Activated B cell treated with CpG ODN at 0.5 μM for 24 hours (primary cell): ENCODE measurements around the gene SMCHD1. TPM values are rescaled to one million over a fixed set of nuclear protein-coding genes. Genes with fewer than 3 reads are reported as not detected.
"Not testable (repeated sequence)": the region's sequence is repeated elsewhere in the genome, so short reads cannot be mapped to it uniquely, and the experiment has no call there.

Experiments used
- ATAC-seq: fragments of 200-7000 bp; cut with Tn5 transposase; one replicate; pipeline ENCODE4 v1.10.0; 2021; ENCODE audit warnings: low read depth, mild to moderate bottlenecking, moderate library complexity
- CTCF ChIA-PET: fragments of 350-600 bp; sonication (Branson Sonifier 250); formaldehyde crosslinking; loops from one replicate; lab custom pipeline; 2021; ENCODE audit warnings: antibody characterized with exemption; lab: Charles Lee
- POLR2A ChIA-PET: fragments of 350-600 bp; sonication (Branson Sonifier 250); formaldehyde crosslinking; loops from one replicate; lab custom pipeline; 2021; ENCODE audit warnings: antibody characterized with exemption; lab: Charles Lee
- DNase-seq: peaks from one replicate; pipeline ENCODE4 v3.0.0; 2022
- H3K27ac Mint-ChIP-seq: one replicate; pipeline ENCODE4 v1.8.0; 2020; ENCODE audit warnings: mixed read lengths
- H3K27me3 Mint-ChIP-seq: one replicate; pipeline ENCODE4 v1.8.0; 2021; ENCODE audit warnings: mixed read lengths
- H3K36me3 Mint-ChIP-seq: one replicate; pipeline ENCODE4 v1.8.0; 2021; ENCODE audit warnings: low read depth, mixed read lengths
- H3K4me1 Mint-ChIP-seq: one replicate; pipeline ENCODE4 v1.8.0; 2021; ENCODE audit warnings: mixed read lengths
- H3K4me3 Mint-ChIP-seq: one replicate; pipeline ENCODE4 v1.8.0; 2020; ENCODE audit warnings: mild to moderate bottlenecking, mixed read lengths
- H3K9me3 Mint-ChIP-seq: one replicate; pipeline ENCODE4 v1.8.0; 2020; ENCODE audit warnings: mixed read lengths
- intact Hi-C: fragments of 100-400 bp; cut with micrococcal nuclease; formaldehyde crosslinking; loops from one replicate; pipeline ENCODE4 v1.15.1; 2024
- total RNA-seq: library from RNA; stranded (reverse); gene quantifications from 2 replicates; pipeline ENCODE4 v1.2.3, GENCODE V29; 2022
- TF ChIP-seq, protein P1 (sequence below): fragments of 200-600 bp; IDR thresholded peaks from one replicate; pipeline ENCODE4 v1.8.0; 2022; ENCODE audit warnings: antibody characterized with exemption, mild to moderate bottlenecking

Gene SMCHD1
- total RNA-seq, 1 donor from 2014 or later = 144 TPM

DNA sequence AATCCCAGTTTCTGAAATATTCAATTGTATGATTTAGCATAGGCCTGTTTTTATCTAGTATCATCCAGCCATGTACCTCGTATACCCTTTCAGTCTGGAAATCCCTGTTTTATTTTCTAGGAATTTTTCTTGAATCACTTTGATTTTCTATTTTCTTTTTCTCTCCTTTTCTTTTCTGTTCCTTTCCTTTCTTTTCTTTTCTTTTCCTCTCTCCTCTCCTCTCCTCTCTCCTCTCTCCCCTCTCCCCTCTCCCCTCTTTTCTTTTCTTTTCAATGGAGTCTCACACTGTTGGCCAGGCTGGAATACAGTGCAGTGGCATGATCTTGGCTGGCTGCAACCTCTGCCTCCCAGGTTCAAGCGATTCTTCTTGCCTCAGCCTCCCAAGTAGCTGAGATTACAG is 63.5 kb downstream of the SMCHD1 start:
- H3K36me3 Mint-ChIP-seq = peaks cover 93% of the 10 kb centered on the region
- H3K4me3 Mint-ChIP-seq = no peak overlapping the region
- CTCF ChIA-PET = no interaction called here
- no peaks in the 10 kb centered on the region for H3K9me3 Mint-ChIP-seq
- intact Hi-C loops = no loop called here
- no peak for DNase-seq
- H3K4me1 Mint-ChIP-seq = peaks cover 17% of the 10 kb centered on the region
- H3K27me3 Mint-ChIP-seq = no peaks in the 10 kb centered on the region
- POLR2A ChIA-PET = no interaction called here
- no peak overlapping the region for H3K27ac Mint-ChIP-seq
- TF ChIP-seq, protein P1, sequence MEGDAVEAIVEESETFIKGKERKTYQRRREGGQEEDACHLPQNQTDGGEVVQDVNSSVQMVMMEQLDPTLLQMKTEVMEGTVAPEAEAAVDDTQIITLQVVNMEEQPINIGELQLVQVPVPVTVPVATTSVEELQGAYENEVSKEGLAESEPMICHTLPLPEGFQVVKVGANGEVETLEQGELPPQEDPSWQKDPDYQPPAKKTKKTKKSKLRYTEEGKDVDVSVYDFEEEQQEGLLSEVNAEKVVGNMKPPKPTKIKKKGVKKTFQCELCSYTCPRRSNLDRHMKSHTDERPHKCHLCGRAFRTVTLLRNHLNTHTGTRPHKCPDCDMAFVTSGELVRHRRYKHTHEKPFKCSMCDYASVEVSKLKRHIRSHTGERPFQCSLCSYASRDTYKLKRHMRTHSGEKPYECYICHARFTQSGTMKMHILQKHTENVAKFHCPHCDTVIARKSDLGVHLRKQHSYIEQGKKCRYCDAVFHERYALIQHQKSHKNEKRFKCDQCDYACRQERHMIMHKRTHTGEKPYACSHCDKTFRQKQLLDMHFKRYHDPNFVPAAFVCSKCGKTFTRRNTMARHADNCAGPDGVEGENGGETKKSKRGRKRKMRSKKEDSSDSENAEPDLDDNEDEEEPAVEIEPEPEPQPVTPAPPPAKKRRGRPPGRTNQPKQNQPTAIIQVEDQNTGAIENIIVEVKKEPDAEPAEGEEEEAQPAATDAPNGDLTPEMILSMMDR = no peak
- ATAC-seq = no peak

DNA sequence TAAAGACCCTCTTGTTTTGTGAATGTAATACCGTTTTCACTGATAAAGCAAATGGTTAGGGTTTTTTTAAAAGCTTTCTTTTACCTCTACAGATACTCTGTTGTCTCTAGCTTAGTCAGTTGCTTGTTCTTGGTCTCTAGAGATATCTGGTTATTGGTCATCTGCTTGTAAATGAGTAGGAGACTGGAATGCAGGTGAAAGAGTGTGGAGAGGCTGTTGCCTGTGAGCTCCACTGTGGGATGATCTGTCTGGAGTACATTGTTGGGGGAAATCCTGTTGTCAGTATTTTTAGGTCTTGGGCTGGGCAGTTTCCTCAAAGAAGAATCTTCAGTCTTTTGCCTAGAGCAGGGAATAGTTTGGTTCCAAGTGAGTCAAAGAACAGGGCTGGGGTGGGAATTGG is 67.7 kb downstream of the SMCHD1 start:
- ATAC-seq (no peak), DNase-seq (no peak)
- Mint-ChIP-seq H3K9me3 (no peaks in the 10 kb centered on the region), H3K4me3 (no peak overlapping the region), H3K4me1 (peaks cover 6% of the 10 kb centered on the region), H3K36me3 (peaks cover 84% of the 10 kb centered on the region), H3K27ac (peak overlapping the region; percentile 71), H3K27me3 (no peaks in the 10 kb centered on the region)
- intact Hi-C loops = no loop called here
- TF ChIP-seq, protein P1 = no peak
- POLR2A ChIA-PET = no interaction called here
- CTCF ChIA-PET = no interaction called here

DNA sequence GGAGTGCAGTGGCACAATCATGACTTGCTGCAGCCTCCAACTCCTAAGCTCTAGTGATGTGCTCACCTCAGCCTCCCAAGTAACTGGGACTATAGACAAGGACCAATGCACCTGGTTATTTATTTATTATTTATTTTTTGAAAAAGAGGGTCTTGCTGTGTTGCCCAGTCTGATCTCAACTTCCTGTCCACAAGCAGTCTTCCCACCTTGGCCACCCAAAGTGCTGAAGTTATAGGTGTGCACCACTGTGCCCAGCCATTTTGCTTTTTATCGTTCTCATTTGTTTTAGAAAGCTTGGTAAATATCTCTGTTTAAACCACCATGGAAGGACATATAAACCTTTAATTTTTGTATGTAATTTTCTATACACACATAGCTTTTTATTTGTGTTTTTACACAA is 74.2 kb downstream of the SMCHD1 start:
- intact Hi-C loops = loop anchor here (1.0 to 5.0 kb wide), 2 partner anchors 9 to 32 kb away; no protein-coding TSS in a partner anchor
- Mint-ChIP-seq H3K4me1 (peaks cover 3% of the 10 kb centered on the region), H3K27ac (no peak overlapping the region), H3K4me3 (no peak overlapping the region), H3K36me3 (peaks cover 83% of the 10 kb centered on the region), H3K27me3 (no peaks in the 10 kb centered on the region), H3K9me3 (no peaks in the 10 kb centered on the region)
- DNase-seq (no peak), ATAC-seq (no peak)
- POLR2A ChIA-PET = interaction anchor here (0.6 kb wide), 1 partner anchor 118 kb away, joined by 3 read pairs; no protein-coding TSS in a partner anchor
- TF ChIP-seq, protein P1 = no peak
- CTCF ChIA-PET = interaction anchor here (0.6 to 0.7 kb wide), 2 partner anchors 11 to 75 kb away, joined by 3 read pairs; no protein-coding TSS in a partner anchor

GRCh38 chr18:2736823-2737222 is 81.3 kb downstream of the SMCHD1 start:
- Mint-ChIP-seq H3K36me3 (peaks cover 93% of the 10 kb centered on the region), H3K4me3 (no peak overlapping the region), H3K27me3 (no peaks in the 10 kb centered on the region), H3K9me3 (no peaks in the 10 kb centered on the region), H3K4me1 (no peaks in the 10 kb centered on the region), H3K27ac (no peak overlapping the region)
- ChIA-PET CTCF (no interaction called here), POLR2A (interaction anchor here (0.7 kb wide), 1 partner anchor 96 kb away, joined by 3 read pairs; no protein-coding TSS in a partner anchor)
- intact Hi-C loops = loop anchor here (2.0 to 5.0 kb wide), 2 partner anchors 14 to 35 kb away; no protein-coding TSS in a partner anchor
- ATAC-seq (no peak), DNase-seq (no peak)
- TF ChIP-seq, protein P1 = no peak

- H3K27me3 Mint-ChIP-seq, intact Hi-C loops, CTCF ChIA-PET, POLR2A ChIA-PET, ATAC-seq, H3K4me3 Mint-ChIP-seq, H3K4me1 Mint-ChIP-seq, H3K9me3 Mint-ChIP-seq, H3K27ac Mint-ChIP-seq, DNase-seq: not testable (repeated sequence)
- H3K36me3 Mint-ChIP-seq = peaks cover 92% of the 10 kb centered on the region
Measured at GRCh38 chr18:2740082-2740481, 84.6 kb downstream of the SMCHD1 start.

DNA sequence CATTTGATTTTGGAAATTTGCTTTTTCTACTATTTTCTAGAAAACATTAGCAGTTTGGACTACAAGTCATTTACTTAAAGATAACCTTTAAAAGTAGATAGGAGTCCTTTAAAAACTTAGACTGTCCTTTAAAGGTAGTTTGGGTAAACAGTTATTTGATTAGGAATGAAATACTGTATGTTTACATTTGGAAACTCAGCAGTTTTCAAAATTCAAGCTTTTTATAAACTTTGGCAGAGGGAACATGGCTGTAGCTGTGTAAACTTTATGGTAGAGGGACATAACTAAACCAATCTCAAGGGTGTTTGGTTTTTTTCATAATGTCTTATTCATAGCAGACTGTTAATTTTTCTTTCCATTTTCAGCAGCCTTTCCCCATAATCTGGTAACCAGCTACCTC is 90.7 kb downstream of the SMCHD1 start:
- ATAC-seq = no peak
- no peaks in the 10 kb centered on the region for H3K27me3 Mint-ChIP-seq
- H3K4me1 Mint-ChIP-seq = no peaks in the 10 kb centered on the region
- H3K4me3 Mint-ChIP-seq = no peak overlapping the region
- H3K36me3 Mint-ChIP-seq = peaks cover 84% of the 10 kb centered on the region
- intact Hi-C loops = loop anchor here (5.0 kb wide), 1 partner anchor 34 kb away; no protein-coding TSS in a partner anchor
- ChIA-PET CTCF (no interaction called here), POLR2A (no interaction called here)
- TF ChIP-seq, protein P1 = no peak
- no peaks in the 10 kb centered on the region for H3K9me3 Mint-ChIP-seq
- H3K27ac Mint-ChIP-seq = peak overlapping the region; percentile 56
- no peak for DNase-seq
